DMS153 treated with DMSO at 0.1 percent for 48 hours (cell line): ENCODE results near the gene AP4S1.

Experiments used
- DNase-seq: peaks from one replicate; lab custom pipeline; 2025; ENCODE audit not compliant: unreplicated experiment; lab: John Stamatoyannopoulos, UW

The AP4S1 gene

GRCh38 chr14:31128601-31129526 lies 103.4 kb downstream of the AP4S1 start:
- DNase-seq: no peak

- no peak for DNase-seq
Observed at GRCh38 chr14:31133133-31133532, 107.7 kb downstream of the AP4S1 start.

- DNase-seq: no peak
Observed at GRCh38 chr14:31137214-31137889, 111.9 kb downstream of the AP4S1 start.

GRCh38 chr14:31138301-31138700 lies 112.9 kb downstream of the AP4S1 start:
- no peak for DNase-seq

- DNase-seq: no peak
Observed at GRCh38 chr14:31139301-31139847, 113.9 kb downstream of the AP4S1 start.

- DNase-seq: no peak
Observed at GRCh38 chr14:31142455-31143087, 117.1 kb downstream of the AP4S1 start.
